ENCODE results near the gene UBL4A.

The UBL4A gene

DNA sequence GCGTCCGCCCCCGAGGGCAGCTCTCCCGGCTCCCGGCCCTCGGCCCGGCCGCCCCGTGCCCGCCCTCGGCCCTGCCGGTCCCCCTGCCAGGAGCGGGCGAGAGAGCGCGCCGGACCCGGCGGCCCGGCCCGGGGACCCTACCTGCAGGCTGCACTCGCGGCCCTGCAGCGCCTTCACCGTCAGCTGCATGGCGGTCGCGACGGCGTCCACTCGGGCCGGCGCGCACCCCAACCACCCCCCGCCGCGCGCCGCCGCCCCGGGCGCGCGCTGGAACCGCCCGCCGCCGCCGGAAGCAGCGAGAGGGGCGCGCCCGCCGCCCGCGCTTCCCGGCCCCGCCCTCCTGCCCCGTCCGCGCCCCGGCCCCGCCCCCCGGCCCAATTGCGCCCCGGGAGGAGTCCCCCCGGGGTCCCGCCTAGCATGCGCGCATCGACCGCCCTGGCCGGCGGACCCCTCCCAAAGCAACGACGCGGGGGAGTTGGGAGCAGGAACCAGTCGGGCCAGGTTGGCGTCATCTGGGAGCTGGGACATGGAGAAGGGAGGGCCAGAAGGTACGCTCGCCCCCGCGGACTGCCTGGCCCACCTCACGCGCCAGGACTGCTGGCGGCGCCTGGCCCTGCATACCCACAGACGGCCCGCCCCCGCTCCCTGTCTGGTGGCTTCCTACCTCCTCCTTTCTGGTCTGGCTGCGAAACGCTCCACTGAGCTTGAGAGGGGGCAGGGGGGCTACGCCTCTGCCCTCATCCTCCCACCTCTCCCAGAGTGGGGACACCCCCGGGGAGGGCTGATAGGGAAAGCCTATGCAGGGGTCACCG, at the start of gene UBL4A:
UBL4A (minus strand) TSS at position 220 of the 812 bp plus-strand sequence; CDS start at position 189, 31 bp downstream.
- no peak for DNase-seq (ENCODE audit: low read depth in 2 of 2)

DNA sequence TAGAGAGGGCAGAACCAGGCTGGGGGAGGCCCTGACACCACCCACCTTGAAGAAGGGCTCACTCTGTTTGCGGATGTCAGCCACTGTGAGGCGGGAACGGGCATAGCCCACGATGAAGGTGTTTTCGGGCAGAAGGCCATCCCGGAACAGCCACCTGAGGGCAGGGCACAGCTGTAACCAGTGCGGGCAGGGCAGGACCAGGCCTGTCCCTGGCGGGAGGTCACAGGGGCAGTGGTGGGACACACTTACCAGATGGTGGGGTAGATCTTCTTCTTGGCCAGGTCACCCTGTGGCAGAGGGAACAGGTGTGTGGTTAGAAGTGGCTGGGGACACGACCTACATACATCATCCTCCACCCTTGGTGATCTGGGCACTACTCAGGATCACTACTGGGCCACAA, 49.5 kb upstream of the UBL4A start:
- DNase-seq (ENCODE audit: low read depth in 2 of 2) = no peak

DNA sequence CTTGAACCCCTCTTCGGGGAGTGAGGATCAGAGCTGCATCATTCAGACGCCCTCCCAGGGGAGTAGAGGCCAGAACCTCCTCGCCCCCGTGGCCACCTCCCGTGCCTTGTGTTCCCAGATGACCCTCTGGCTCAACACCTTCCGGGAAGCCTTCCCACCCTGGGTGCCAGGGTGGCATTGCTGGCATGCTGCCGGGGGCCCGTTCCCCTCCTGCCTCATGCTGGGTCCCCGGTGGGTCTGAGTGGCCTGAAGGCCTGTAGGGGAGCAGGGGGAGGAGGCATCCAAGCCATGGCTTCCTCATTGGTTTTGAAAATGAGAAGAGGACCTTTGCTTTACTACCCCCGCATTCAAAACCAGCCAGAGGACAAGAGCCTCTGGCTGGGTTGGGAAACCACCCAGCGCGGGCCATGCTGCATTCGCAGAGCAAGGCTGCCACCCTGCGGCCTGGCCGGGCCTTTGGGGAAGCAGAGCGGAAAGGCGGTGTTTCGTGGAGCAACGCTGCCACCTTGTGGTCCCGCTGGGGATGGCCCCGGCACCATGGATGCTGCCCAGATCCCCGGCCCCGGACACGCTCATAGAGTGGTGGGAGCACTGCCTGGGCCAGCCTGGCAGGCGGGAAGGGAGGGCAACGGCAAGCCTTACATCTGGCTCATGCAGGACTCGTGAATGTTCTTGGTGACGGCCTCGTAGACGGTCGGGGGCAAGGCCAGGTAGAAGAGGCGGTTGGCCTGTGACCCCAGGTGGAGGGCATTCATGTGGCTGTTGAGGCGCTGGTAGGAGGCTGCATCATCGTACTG, 48.3 kb upstream of the UBL4A start:
- DNase-seq (ENCODE audit: low read depth in 2 of 2) = peak; percentile 78 to 82

DNA sequence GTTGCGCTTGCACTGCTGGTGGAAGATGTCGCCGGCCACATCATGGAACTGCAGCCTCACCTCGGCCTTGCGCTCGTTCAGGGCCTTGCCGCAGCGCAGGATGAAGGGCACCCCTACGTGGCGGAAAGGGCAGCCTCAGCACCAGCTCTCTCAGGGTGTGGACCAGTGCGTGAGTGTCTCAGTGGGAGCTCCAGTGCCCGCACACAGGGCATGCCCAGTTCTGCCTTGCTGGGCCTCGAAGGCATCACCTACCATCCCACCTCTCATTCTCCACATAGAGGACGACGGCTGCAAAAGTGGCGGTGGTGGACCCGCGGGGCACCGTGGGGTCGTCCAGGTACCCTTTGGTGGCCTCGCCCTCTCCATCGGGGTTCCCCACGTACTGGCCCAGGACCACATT, 46.3 kb upstream of the UBL4A start:
- DNase-seq (ENCODE audit: low read depth in 2 of 2) = no peak

DNA sequence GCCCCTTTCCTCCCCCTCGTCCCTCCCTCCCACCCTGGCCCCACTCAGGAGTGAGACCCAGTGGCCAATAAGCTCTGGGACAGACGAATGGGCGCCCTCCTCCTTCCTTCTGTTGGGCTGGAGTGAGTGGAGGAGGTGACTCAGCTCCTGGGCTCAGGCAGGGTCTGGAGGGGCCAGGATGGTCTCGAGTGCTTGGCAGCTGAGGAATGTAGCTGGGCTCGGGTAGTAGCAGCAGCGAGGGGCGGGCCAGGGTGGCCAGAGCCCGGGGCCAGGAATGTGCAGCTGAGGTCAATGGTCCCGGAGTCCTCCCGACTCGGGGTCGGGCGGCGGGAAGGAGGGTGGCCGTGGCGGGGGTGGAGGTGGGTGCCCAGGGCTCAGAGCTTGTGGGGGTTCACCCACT, 45.2 kb upstream of the UBL4A start:
- DNase-seq (ENCODE audit: low read depth in 2 of 2) = no peak

DNA sequence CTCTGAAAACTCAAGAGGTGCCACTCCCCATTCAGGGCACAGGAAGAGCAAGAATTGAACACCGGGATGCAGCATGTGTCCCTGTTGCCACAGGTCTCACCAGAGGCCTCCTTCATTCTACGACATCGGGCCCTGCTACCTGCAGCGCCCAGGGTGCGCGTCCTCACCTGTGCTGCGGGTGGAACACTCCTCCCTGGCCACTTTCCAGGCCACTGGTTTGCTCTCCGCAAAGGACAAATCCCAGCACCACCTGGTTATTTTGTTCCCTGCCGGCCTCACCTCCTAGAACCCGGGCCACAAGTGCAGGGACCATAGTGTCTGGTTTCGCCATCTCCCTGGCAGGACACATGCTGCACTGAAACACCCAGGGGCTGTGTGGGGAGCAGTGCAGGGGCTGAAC, 43.9 kb upstream of the UBL4A start:
- DNase-seq (ENCODE audit: low read depth in 2 of 2) = no peak

DNA sequence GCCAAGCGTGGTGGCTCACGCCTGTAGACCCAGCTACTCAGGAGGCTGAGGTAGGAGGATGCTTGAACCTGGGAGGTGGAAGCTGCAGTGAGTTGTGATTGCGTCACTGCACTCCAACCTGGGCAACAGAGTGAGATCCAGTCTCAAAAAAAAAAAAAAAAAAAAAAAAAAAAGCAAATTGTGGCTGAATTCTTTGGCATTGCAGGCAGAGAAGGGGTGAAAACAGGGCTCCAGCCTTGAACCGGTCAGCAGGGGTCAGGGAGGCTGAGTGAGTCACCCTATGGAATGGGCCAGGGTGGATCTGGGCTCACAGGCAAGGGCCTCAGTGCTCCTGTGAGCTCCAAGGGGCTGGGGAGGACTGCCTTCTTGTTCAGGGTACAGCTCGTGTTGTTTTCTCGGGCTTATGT, 42.8 kb upstream of the UBL4A start:
- no peak for DNase-seq (ENCODE audit: low read depth in 2 of 2)

DNA sequence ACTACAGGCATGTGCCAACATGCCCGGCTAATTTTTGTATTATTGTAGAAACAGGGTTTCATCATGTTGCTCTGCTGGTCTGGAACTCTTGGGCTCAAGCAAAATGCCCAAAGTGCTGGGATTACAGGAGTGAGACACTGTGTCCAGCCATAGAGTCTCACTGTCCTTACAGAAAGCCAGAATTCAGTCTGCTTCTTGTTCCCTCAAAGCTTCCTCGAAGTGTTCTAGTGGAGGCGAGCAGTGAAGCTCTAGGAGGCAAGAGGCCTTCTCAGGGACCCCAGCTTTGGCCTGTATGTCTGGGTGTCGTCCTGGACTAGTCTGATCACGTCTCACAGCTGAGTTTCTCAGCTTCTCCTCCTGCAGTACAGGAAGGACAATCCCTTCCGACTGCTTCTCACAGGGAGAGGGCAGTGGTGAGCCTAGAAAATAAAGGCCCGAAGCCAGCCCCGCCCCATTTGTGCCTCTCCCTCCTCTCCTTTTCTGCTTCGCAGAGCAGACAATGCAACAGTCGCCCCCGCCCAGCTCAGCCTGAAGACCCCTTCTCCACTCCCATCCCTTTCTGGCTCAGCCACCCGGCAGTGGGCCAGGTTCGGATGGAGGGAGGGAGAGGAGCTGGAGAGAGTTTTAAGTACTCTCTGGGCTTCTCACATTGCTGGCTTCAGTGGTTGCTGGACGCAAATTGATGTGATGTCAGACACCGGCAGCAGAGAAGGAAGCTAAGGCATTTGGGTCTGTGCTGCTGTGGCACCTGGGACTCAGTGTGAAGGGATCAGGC, 40.7 kb upstream of the UBL4A start:
- no peak for DNase-seq (ENCODE audit: low read depth in 2 of 2)

DNA sequence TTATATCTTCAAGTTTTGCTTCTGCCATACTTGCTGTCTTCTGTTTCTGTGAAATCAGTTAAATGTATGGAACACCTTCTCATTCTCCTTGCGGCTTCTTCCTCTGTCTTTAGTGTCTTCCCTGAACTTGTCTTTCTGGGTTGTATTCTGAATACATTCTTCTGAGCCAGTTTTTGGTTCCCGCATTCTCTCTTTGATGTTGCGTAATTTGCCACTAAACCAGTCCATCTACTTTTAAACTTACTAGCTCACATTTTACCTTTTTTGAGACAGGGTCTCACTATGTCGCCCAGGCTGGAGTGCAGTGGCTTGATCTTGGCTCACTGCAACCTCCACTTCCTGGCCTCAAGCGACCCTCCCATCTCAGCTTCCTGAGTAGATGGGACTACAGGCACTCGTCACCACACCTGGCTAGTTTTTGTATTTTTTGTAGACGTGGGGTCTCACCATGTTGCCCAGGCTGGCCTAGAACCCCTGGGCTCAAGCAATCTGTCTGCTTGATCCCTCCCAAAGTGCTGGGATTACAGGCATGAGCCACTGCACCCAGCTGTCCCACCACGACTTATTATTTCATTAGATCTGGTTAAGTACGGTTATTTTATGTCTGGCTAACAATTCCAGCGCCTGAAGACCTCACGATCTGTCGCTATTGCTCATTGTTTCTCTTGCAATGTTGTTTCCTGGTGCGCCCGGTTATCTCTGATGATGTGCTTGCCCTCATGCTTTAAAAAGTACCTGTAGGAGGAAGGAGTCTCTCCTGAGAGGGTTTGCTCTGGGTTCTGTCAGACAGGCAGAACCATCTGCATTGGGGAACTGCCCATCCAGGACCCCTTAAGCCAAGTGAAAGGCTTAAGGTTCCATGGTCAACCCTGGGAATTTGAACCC, 39.4 kb upstream of the UBL4A start:
- no peak for DNase-seq (ENCODE audit: low read depth in 2 of 2)

DNA sequence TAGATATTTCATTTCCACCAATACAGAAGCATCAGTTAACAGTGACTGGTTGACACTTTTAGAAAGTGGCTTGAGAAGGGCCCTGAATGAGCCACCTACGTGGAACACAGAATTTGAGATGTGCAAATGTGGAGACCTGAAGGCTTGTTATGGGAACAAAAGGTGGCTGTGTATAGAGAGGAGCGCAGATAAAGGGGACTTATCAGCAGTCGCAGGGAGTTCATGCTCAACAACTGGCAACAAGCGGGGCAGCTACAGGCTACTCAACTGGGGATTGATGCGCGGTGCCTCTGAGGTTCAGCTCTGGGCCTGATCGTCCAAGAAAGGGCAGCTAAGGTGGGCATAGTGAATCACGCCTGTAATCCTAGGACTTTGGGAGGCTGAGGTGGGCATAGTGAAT, 33.0 kb upstream of the UBL4A start:
- DNase-seq (ENCODE audit: low read depth in 2 of 2) = no peak

DNA sequence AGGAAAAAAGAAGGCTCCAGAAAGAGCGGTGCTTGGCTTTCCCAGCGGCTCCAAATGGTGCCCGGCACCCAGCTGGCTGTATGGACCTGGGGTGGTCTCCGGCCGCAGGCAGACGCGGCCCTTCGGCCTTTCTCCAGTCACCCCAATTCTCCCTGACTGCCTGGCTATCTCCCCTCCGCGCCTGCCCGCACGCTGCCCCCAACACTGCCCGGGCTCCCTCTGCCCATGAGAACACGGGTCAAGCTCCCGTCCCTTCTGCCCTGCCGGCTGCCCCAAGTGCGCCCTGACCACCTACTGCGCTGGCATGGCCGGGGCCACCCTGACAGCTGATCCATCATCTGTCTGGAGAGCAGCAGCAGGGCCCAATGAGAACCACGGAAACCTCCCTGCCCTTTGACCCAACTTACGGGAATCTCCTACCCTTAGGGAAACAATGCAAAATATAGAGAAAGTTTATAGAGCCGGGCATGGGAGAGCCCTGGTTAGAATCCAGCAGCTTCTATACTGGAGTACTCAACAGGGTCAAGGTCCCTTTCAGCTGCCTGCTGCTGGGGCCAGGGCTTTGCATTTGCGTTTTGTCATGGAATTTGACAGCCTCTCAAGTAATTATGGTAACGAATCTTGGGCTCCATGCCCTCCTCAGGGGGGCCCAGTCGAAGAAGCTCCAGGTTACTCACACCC, 30.8 kb upstream of the UBL4A start:
- no peak for DNase-seq (ENCODE audit: low read depth in 2 of 2)

DNA sequence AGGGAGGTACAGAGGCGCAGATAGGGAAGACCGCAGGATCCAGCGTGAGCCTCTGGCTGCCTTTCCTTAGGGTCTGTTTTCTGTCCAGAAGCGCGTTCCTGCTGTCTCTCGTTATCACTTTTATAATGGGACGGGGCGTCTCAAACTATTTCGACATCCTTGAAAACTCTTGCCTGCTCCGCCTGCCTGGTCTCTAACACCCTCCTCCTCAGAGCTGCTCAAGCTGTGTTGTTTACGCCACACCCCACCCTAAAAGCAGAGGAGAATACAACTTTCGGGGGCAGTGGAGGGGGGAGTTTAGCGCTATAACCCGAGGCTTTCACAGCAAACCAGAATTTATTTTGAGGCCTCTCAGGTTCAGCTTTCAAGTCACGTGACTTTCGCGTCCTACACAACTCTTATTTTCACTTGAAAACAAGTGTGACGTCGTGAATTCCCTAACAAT, 30.3 kb upstream of the UBL4A start:
- DNase-seq (ENCODE audit: low read depth in 2 of 2) = no peak

DNA sequence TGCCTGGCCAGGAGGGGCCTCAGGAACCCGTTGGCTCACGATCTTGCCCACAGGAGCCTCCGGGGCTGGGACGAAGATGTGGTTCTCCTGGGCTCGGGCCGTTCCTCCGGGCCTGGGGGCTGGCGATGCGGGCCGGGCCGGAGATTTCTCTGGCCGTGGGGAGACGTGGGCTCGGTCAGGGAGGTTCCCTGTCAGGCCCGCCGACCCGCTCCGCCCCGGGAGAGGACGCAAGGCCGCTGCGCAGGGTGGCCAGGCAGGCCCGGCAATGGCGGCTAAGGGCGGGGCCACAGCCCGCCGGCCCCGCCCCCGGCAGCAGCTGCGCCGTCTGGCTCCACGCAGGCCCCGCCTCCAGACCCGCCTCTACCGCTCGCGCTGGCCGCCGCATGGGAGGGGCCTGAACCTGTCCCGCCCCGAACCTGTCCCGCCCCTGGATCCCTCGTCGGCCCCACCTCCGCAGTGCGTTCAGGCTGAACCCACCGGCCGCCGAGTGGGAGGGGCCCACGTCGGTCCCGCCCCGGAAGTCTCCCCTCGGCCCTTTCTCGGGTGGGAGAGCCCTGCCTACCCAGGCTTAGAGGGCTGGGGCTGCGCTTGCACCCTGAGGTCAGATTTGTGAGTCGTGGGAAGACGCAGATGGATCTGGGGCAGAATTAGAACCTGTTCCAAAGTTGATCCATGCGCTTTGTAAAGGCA, 29.7 kb upstream of the UBL4A start, which contains the start of gene FAM3A:
FAM3A (minus strand) TSS at position 267 of the 690 bp plus-strand sequence. CDS start 460 bp downstream, outside the sequence.
- peak; percentile 81 to 86 for DNase-seq (ENCODE audit: low read depth in 2 of 2)

DNA sequence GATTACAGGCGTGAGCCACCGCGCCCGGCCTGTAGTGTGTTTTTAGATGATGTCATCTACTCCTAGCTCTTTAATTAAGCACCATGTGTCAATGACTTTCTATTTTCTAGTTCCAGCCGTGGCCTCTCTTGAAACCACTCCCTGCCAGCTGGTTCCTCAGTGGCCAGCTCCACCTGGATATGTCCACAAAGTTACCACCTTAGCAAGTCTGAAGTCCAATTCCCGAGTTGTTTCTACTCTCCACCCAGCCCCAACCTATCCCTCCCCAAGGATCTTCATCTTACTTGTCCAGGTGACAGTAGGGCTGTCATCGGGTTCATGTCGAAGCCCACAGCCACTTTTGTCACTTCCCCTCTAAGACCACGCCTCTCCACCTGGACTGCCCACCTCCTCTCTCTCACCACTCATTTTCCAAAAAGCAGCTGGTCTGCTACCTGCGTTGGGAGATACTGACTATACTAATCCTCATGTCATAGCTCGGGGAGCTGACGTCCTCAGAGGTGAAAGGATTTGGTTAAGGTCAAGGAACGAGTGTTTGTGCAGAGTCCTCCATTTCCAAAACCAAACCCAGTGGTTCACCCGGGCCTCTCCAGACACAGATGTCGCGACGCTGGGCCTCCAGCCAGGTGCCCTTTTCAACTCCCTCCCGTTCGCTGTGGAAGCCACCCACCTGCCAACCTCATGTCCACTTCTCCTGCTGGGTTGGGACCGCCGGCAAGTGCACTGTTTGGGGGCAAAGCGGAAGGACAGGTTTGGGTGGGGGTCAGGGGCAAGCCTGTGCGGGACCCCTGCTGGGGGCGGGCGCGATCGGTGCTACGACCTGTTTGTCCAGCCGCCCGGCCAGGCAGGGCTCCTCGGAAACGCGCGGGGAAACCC, 28.9 kb upstream of the UBL4A start:
- no peak for DNase-seq (ENCODE audit: low read depth in 2 of 2)

DNA sequence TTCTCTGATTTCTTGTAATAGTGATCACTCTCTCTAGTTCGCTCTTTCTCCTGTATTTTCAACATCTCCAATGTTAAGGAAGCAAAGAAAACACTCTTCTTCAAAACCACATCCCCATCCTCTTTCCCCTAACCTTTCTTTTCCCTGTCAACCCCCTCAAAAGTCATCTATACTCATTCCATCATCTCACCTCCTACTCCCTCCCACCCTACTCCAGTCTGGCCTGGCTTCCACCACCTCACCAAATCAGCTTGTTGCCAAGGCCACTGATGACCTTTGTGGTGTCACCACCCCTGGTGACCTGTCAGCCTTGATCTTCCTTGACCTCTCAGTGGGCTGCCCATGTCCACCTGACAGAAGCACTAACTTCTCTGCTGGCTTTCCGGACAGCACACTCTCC, 27.3 kb upstream of the UBL4A start:
- no peak for DNase-seq (ENCODE audit: low read depth in 2 of 2)

DNA sequence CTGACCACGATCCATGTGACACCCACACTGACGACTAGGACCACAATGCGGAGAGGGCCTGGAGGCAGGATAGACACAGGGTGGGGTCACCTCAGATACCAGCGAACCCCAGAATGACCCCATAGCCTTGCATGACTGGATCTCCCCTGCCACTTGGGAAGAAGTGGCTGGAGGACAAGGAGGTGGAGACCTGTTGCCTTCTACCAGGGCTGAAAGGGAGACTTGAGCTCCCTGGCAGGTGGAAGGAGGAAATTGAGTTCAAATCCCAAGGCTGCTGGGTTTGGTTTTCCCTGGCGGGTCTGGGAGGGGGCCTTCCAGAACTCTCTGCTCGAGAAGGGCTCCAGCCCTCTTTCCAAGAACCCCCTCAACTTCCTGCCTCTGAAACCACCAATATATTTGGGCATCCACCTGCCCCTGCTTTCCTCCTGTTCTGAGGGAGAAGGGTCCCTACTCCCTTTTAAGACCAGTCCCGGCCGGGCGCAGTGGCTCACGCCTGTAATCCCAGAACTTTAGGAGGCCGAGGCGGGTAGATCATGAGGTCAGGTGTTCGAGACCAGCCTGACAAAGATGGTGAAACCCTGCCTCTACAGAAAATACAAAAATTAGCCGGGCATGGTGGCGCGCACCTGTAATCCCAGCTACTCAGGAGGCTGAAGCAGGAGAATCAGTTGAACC, 26.6 kb upstream of the UBL4A start:
- no peak for DNase-seq (ENCODE audit: low read depth in 2 of 2)

DNA sequence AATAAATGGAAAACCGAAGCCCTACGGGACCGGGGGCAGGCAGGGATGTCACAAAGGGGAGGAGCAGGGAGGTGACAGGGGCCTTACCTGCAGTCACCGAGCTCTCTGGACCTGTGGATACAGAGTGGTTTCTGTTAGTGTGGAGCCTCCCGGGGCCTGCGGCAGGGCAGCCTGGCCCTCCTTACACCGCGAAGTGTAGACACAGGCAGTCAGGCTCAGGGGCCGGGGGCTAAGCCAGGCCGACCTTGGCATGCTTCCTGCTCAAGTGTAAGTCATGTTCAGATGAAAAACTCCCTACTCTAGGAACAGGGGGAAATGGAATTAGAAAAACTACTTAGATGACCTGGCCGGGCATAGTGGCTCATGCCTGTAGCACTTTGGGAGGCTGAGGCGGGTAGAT, 25.3 kb upstream of the UBL4A start:
- no peak for DNase-seq (ENCODE audit: low read depth in 2 of 2)

DNA sequence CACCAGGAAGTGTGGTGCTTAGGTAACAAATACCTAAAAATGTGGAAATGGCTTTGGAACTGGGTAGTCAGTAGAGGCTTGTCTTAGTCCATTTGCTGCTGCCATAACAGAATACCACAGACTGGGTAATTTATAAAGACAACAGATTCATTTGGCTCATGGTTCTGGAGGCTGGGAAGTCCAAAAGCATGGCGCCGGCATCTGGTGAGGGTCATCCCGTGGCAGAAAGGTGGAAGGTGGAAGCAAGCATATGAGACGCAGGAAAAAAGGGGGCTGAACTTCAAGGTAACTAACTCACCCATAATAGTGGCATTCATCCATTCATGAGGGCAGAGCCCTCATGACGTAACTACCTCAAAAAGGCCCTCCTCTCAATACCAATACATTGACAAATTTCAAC, 23.0 kb upstream of the UBL4A start:
- no peak for DNase-seq (ENCODE audit: low read depth in 2 of 2)

Data from stimulated activated CD8-positive, alpha-beta memory T cell treated with anti-CD3 and anti-CD28 coated beads, Interleukin-2, amount 100 ng/mL, for 1 hour (primary cell).